Nephron (organoid): Measurements from ENCODE around the gene PSMD6.

Experiments used
- H3K27ac Mint-ChIP-seq, 3 experiments: 2 replicates each; pipeline ENCODE4 v1.8.0; 2020; ENCODE audit warnings: mixed read lengths in 3 of 3, mild to moderate bottlenecking in 2 of 3, moderate library complexity in 1 of 3
- H3K27me3 Mint-ChIP-seq: 2 replicates; pipeline ENCODE4 v1.8.0; 2021; ENCODE audit warnings: low read depth, mild to moderate bottlenecking, moderate library complexity, mixed read lengths
- H3K36me3 Mint-ChIP-seq: 2 replicates; pipeline ENCODE4 v1.8.0; 2020; ENCODE audit warnings: low read depth, mixed read lengths
- H3K4me1 Mint-ChIP-seq: 2 replicates; pipeline ENCODE4 v1.8.0; 2020; ENCODE audit warnings: mixed read lengths
- H3K4me3 Mint-ChIP-seq, 3 experiments: 2 replicates each; pipeline ENCODE4 v1.8.0; 2020; ENCODE audit warnings: mild to moderate bottlenecking in 3 of 3, mixed read lengths in 3 of 3, moderate library complexity in 2 of 3
- H3K9me3 Mint-ChIP-seq: 2 replicates; pipeline ENCODE4 v1.8.0; 2020; ENCODE audit warnings: mixed read lengths
- TF ChIP-seq, protein P1 (sequence below), 3 experiments: fragments of 200-600 bp; sonication (generic); IDR thresholded peaks; one replicate each; pipeline ENCODE4 v1.5.0; 2021; ENCODE audit warnings: antibody characterized with exemption in 3 of 3; ENCODE audit not compliant: unreplicated experiment in 3 of 3

Gene PSMD6

DNA sequence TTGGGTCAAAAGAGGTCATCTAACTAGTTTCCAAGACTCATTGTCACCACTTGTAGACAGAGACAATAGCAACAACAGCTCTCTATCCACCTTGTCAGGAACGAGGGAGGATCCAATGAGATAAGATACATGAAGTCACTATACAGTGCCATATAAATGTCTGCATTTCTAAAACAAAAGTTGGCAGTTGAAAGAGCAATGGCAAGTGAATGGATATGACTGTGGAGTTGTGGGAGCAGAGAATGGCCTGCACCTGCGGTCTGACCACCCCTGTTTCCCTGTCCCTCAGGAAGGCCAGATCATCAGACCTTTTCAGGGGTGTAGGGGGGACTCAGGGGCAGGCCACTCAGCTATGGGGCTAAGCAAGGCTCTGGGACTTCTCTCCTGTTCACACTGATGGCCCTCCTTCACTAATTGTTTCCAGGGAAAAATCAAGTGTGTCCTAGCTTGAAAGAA is 40.7 kb upstream of the PSMD6 start:
- TF ChIP-seq, protein P1, sequence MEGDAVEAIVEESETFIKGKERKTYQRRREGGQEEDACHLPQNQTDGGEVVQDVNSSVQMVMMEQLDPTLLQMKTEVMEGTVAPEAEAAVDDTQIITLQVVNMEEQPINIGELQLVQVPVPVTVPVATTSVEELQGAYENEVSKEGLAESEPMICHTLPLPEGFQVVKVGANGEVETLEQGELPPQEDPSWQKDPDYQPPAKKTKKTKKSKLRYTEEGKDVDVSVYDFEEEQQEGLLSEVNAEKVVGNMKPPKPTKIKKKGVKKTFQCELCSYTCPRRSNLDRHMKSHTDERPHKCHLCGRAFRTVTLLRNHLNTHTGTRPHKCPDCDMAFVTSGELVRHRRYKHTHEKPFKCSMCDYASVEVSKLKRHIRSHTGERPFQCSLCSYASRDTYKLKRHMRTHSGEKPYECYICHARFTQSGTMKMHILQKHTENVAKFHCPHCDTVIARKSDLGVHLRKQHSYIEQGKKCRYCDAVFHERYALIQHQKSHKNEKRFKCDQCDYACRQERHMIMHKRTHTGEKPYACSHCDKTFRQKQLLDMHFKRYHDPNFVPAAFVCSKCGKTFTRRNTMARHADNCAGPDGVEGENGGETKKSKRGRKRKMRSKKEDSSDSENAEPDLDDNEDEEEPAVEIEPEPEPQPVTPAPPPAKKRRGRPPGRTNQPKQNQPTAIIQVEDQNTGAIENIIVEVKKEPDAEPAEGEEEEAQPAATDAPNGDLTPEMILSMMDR (IDR thresholded peaks at IDR 0.05; ENCODE audit: unreplicated experiment in 3 of 3): no peak
- Mint-ChIP-seq H3K4me1 (peaks cover 34% of the 10 kb centered on the region), H3K4me3 (no peak overlapping the region), H3K36me3 (no peaks in the 10 kb centered on the region), H3K27ac (peak overlapping the region in 1 of 3 experiments; percentile 27), H3K27me3 (no peaks in the 10 kb centered on the region), H3K9me3 (peaks cover 3% of the 10 kb centered on the region)

DNA sequence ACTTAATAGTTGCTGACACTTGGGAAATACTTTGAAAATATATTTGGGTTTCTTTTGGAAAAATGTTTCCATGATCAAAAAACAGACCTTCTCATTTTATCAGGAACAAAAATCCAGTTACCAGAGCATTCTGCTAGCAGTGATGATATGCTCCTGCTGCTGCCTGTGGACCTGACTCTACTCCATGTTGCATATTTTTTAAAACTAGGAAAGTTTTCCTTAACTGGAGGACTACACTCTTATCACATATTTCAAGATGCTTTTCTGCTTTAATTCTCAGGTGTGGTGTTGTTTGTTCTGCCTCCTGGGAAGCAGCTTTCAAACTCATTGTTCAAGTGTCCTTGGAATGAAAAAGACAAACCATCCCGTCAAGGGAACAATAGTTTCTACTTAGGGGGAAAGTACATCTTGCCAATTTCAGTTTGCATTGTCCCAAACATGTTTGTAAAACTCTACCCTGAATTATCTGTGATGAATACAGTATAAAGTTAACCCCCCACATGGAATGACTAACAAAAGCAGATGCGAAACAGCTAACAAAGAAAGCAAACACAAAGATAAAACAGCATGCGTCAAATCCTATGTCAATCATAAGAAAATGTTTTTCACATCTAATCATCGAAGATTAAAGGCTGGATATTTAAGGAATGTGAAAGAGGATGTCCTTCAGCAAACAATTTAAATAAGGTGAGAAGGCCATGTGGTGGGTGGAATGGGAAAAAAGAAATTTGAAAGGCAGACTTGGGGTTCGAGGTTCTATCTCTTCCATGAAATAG is 40.1 kb upstream of the PSMD6 start:
- H3K9me3 Mint-ChIP-seq: peaks cover 3% of the 10 kb centered on the region
- H3K4me3 Mint-ChIP-seq: no peak overlapping the region
- peaks cover 39% of the 10 kb centered on the region for H3K4me1 Mint-ChIP-seq
- H3K27ac Mint-ChIP-seq: peak overlapping the region in 1 of 3 experiments; percentile 27
- no peaks in the 10 kb centered on the region for H3K27me3 Mint-ChIP-seq
- H3K36me3 Mint-ChIP-seq: no peaks in the 10 kb centered on the region
- TF ChIP-seq, protein P1 (IDR thresholded peaks at IDR 0.05; ENCODE audit: unreplicated experiment in 3 of 3): no peak

DNA sequence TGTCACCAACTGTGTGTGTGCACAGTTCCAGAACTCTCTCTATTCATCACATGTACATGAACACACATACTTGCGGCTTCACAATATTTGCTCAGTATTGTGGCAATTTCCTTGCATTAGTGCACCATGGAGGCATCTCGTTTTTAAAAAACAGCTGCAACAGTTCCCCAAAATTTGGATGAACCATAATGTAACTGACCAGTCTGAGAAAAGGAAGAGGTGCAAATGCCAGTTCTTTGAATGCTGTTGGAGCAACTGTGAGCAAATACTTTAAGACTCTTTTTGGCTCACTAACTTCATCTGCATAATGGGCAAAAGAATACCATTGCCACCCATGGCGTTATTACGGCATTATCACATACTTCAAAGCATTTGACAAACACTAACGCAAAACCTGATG is 38.3 kb upstream of the PSMD6 start:
- no peaks in the 10 kb centered on the region for H3K27me3 Mint-ChIP-seq
- peaks cover 32% of the 10 kb centered on the region for H3K4me1 Mint-ChIP-seq
- H3K4me3 Mint-ChIP-seq: no peak overlapping the region
- no peak overlapping the region for H3K27ac Mint-ChIP-seq
- TF ChIP-seq, protein P1 (IDR thresholded peaks at IDR 0.05; ENCODE audit: unreplicated experiment in 3 of 3): no peak
- no peaks in the 10 kb centered on the region for H3K9me3 Mint-ChIP-seq
- H3K36me3 Mint-ChIP-seq: no peaks in the 10 kb centered on the region

DNA sequence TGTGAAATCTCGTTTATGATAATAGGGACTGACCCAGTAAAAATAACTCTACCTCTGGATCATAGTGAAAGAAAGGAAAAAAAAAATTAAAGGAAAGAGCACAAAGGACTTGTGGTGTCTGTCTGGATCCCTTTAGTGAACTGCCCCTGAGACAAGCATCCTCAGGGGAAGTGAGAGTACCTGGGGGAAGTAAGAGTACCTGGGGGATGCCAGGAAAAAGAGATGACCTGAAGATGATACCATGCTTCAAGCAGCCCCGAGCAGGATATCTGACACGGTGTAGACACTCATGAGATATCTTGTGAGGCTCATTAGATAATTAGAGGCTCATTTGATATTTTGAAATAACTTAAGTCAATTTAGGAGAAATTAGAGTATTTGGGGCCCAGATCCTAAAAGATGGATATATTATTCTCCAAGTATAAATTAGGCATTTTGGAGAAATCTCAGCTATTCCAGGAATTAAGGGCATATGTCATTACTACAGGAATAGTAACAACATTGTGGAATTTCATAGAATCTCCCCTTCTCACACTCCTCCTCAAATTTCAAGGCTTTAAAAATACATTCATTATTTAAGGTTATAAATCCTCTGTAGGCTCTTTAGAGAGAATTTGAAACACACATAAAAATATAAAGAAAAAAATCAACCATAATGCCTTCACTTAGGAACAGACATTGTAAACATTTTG is 36.3 kb upstream of the PSMD6 start:
- TF ChIP-seq, protein P1 (IDR thresholded peaks at IDR 0.05; ENCODE audit: unreplicated experiment in 3 of 3): no peak
- Mint-ChIP-seq H3K9me3 (no peaks in the 10 kb centered on the region), H3K4me1 (peaks cover 36% of the 10 kb centered on the region), H3K27ac (peak overlapping the region; percentile 26 to 38 (median 38)), H3K36me3 (no peaks in the 10 kb centered on the region), H3K27me3 (no peaks in the 10 kb centered on the region), H3K4me3 (no peak overlapping the region)

DNA sequence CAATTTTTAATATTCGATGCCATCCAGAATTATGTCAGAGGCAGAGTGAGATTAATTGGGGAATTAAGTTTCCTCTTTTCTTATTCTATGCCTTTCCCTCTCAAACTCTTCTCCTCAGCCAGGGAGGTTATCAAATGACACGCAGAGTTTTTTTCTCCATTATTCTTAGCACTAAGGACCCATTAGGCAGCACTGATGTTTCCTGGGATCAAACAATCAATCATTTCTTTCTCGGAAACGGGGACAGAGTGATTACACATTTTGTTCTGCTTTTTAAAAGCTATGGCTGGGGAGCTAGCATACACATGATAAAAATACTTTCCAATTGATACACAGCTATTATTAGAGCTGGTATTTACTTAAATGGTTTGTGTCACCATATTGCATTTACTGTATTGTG is 35.3 kb upstream of the PSMD6 start:
- Mint-ChIP-seq H3K9me3 (no peaks in the 10 kb centered on the region), H3K4me3 (peak overlapping the region in 1 of 3 experiments; percentile 24), H3K36me3 (no peaks in the 10 kb centered on the region), H3K4me1 (peaks cover 39% of the 10 kb centered on the region), H3K27me3 (no peaks in the 10 kb centered on the region), H3K27ac (peak overlapping the region in 2 of 3 experiments; percentile 17 to 26)
- TF ChIP-seq, protein P1 (IDR thresholded peaks at IDR 0.05; ENCODE audit: unreplicated experiment in 3 of 3): no peak
